Upper lobe of left lung (tissue), 6 donors: Measurements from ENCODE around the gene EIF1. TPM values are rescaled to one million over a fixed set of nuclear protein-coding genes. Genes with fewer than 3 reads are reported as not detected.

ENCODE experiments used
- ATAC-seq, 2 donors: fragments of 200-7000 bp; cut with Tn5 transposase; one replicate each; pipeline ENCODE4 v1.9.1; 2022; ENCODE audit warnings: mild to moderate bottlenecking in 2 of 2, moderate library complexity in 2 of 2; ENCODE audit not compliant: low FRiP score in 2 of 2
- DNase-seq, 2 donors: peaks; one replicate each; pipeline ENCODE4 v3.0.0-alpha.2; 2019 to 2020
- H3K27ac ChIP-seq, 4 donors: fragments of 200-600 bp; sonication (generic); one replicate each; pipeline ENCODE4 v1.5.1; 2016 to 2019
- H3K27me3 ChIP-seq, 4 donors: fragments of 200-600 bp; sonication (generic); one replicate each; pipeline ENCODE4 v1.5.1; 2017 to 2019
- H3K36me3 ChIP-seq, 4 donors: fragments of 200-600 bp; sonication (generic); one replicate each; pipeline ENCODE4 v1.5.1; 2016 to 2019
- H3K4me1 ChIP-seq, 4 donors: fragments of 200-600 bp; sonication (generic); one replicate each; pipeline ENCODE4 v1.5.1; 2018 to 2019
- H3K4me3 ChIP-seq, 4 donors: fragments of 200-600 bp; sonication (generic); one replicate each; pipeline ENCODE4 v1.5.1; 2017 to 2019; ENCODE audit warnings: mild to moderate bottlenecking in 2 of 4, moderate library complexity in 1 of 4
- H3K9me3 ChIP-seq, 4 donors: fragments of 200-600 bp; sonication (generic); one replicate each; pipeline ENCODE4 v1.5.1; 2018 to 2019
- CTCF ChIP-seq, 6 experiments: fragments of 450-650 bp in 4 of 6; fragments of 200-600 bp in 2 of 6; sonication (generic) in 2 of 6; IDR thresholded peaks; one replicate each; pipeline ENCODE4 v1.5.1; 2016 to 2019; ENCODE audit warnings: antibody characterized with exemption in 6 of 6
- EP300 ChIP-seq, 4 donors: sonication (generic); formaldehyde crosslinking; IDR thresholded peaks; one replicate each; pipeline ENCODE4 v1.5.1; 2017; ENCODE audit warnings: antibody characterized with exemption in 4 of 4, control low read depth in 2 of 4
- POLR2A ChIP-seq, 4 donors: fragments of 450-650 bp; IDR thresholded peaks; one replicate each; pipeline ENCODE4 v1.5.1; 2016 to 2017; ENCODE audit warnings: antibody characterized with exemption in 4 of 4, mild to moderate bottlenecking in 2 of 4
- POLR2AphosphoS5 ChIP-seq, 2 donors: sonication (generic); formaldehyde crosslinking; IDR thresholded peaks; one replicate each; pipeline ENCODE4 v1.5.1; 2017; ENCODE audit warnings: antibody characterized with exemption in 2 of 2
- WGBS, 2 donors: methylation state at CpG; one replicate each; pipeline ENCODE4 v1.1.5; 2017 to 2018; 5-methylcytosine and 5-hydroxymethylcytosine counted together
- total RNA-seq, 6 donors: library from RNA; depleted of rRNA in 4 of 6; stranded (reverse); fragments of >200 nt in 4 of 6; gene quantifications; one replicate each; pipeline versions ENCODE4 v1.1.0 to v1.2.1, GENCODE V29; 2016 to 2021
- donor health status: DM: no; HTN: no; CAD: no; lungs with moderate emphysema.
- donor health status: DM: no; HTN: yes; CAD: no; lungs with severe emphysema.

EIF1 gene
- total RNA-seq, 6 donors from 2014 or later = 109 to 998 (median 405) TPM

GRCh38 chr17:41678907-41679739 lies 9.6 kb upstream of the EIF1 start:
- Histone ChIP-seq H3K4me3 (peak overlapping the region in 3 of 4 donors; percentile 33 to 43 (median 35)), H3K36me3 (no peaks in the 10 kb centered on the region), H3K27ac (peak overlapping the region; percentile 84 to 89 (median 86)), H3K27me3 (no peaks in the 10 kb centered on the region), H3K9me3 (no peaks in the 10 kb centered on the region), H3K4me1 (peaks cover 27 to 36% (median 30%) of the 10 kb centered on the region in 4 donors)
- TF ChIP-seq POLR2A (IDR thresholded peaks at IDR 0.05) (peak in 2 of 4 donors; percentile 52 to 57), POLR2AphosphoS5 (IDR thresholded peaks at IDR 0.05) (peak; percentile 52 to 74), EP300 (IDR thresholded peaks at IDR 0.05) (peak in 3 of 4 donors; percentile 30 to 89 (median 61)), CTCF (IDR thresholded peaks at IDR 0.05) (peak in 4 of 6 experiments; percentile 16 to 50 (median 24))
- ATAC-seq (peak; percentile 76 to 88), DNase-seq (peak in 1 of 2 donors; percentile 74)
- WGBS, 2 donors = 10 to 12% methylated on average over 6 of the region's 6 CpGs

- Histone ChIP-seq H3K27ac (peak overlapping the region; percentile 84 to 89 (median 86)), H3K27me3 (no peaks in the 10 kb centered on the region), H3K4me1 (peaks cover 27 to 36% (median 30%) of the 10 kb centered on the region in 4 donors)
These were observed 8.8 kb upstream of the EIF1 start for GRCh38 chr17:41679740-41680425.

GRCh38 chr17:41680426-41681040 lies 8.2 kb upstream of the EIF1 start:
- Histone ChIP-seq H3K9me3 (no peaks in the 10 kb centered on the region), H3K4me3 (no peak overlapping the region)
- TF ChIP-seq POLR2AphosphoS5 (IDR thresholded peaks at IDR 0.05) = no peak
- no peak for TF ChIP-seq EP300 (IDR thresholded peaks at IDR 0.05)
- TF ChIP-seq CTCF (IDR thresholded peaks at IDR 0.05) = no peak
- TF ChIP-seq POLR2A (IDR thresholded peaks at IDR 0.05) = no peak

More at GRCh38 chr17:41679740-41680425, 8.8 kb upstream of the EIF1 start:
- WGBS, 2 donors = 71 to 79% methylated on average over 5 of the region's 5 CpGs
- ATAC-seq (no peak), DNase-seq (no peak)
- TF ChIP-seq CTCF (IDR thresholded peaks at IDR 0.05) (no peak), POLR2AphosphoS5 (IDR thresholded peaks at IDR 0.05) (no peak), EP300 (IDR thresholded peaks at IDR 0.05) (no peak), POLR2A (IDR thresholded peaks at IDR 0.05) (no peak)
- no peaks in the 10 kb centered on the region for H3K36me3 ChIP-seq
- no peaks in the 10 kb centered on the region for H3K9me3 ChIP-seq
- H3K4me3 ChIP-seq = no peak overlapping the region

DNA sequence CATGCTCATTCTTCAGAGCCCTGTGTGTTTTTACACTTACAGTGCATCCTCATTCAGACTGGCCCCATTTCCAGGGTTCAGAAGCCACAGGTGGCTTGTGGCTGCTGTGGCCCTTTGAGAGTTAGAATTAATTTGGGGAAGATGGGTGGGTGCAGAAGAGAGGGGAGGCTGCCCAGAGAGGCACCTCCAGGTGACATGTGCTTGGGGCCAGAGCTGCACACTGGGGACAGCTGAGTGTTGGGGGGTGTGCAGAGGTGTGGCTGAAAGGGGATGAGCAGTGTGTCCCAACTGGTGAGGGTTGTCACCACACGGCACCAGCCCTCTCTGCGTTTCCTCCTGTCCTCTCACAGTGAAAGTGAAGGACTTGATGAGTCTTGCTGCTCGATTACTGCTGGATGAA lies 6.9 kb upstream of the EIF1 start:
- no peak overlapping the region for H3K27ac ChIP-seq
- no peaks in the 10 kb centered on the region for H3K9me3 ChIP-seq
- WGBS, 2 donors = 70 to 80% methylated on average over 3 of the region's 3 CpGs
- H3K27me3 ChIP-seq = no peaks in the 10 kb centered on the region
- H3K36me3 ChIP-seq = no peaks in the 10 kb centered on the region
- no peak overlapping the region for H3K4me3 ChIP-seq
- ATAC-seq = no peak
- H3K4me1 ChIP-seq = peaks cover 15 to 27% (median 22%) of the 10 kb centered on the region in 4 donors
- TF ChIP-seq EP300 (IDR thresholded peaks at IDR 0.05) (no peak), CTCF (IDR thresholded peaks at IDR 0.05) (no peak), POLR2A (IDR thresholded peaks at IDR 0.05) (no peak), POLR2AphosphoS5 (IDR thresholded peaks at IDR 0.05) (no peak)
- DNase-seq = no peak

More at GRCh38 chr17:41680426-41681040, 8.2 kb upstream of the EIF1 start:
- ATAC-seq = no peak
- Histone ChIP-seq H3K27me3 (no peaks in the 10 kb centered on the region), H3K4me1 (peaks cover 27 to 36% (median 30%) of the 10 kb centered on the region in 4 donors), H3K27ac (peak overlapping the region in 1 of 4 donors; percentile 34), H3K36me3 (no peaks in the 10 kb centered on the region)
- WGBS, 2 donors = 80 to 87% methylated on average over 10 of the region's 10 CpGs
- no peak for DNase-seq
